HepG2 (cell line): Measurements from ENCODE around the gene C11orf58. TPM values are rescaled to one million over a fixed set of nuclear protein-coding genes. Genes with fewer than 3 reads are reported as not detected.

Source experiments
- ATAC-seq: fragments of 200-7000 bp; cut with Tn5 transposase; 3 replicates; pipeline ENCODE4 v1.9.1; 2020; ENCODE audit warnings: mild to moderate bottlenecking, moderate library complexity
- BruUV-seq: library from RNA; stranded (reverse); fragments of 400-500 nt; replicated peaks from 2 replicates; lab custom pipeline; 2021; lab: Mats Ljungman, UMichigan
- CTCF ChIA-PET: fragments of 300-600 bp; formaldehyde crosslinking; extraction: SDS; loops from one replicate; lab custom pipeline; 2021; ENCODE audit warnings: low total read pairs, inconsistent platforms, low intra/inter-chr PET ratio; lab: Yijun Ruan, JAX
- POLR2A ChIA-PET: fragments of 350-600 bp; sonication (Branson Sonifier 250); formaldehyde crosslinking; loops from one replicate; lab custom pipeline; 2020; ENCODE audit warnings: antibody characterized with exemption, inconsistent platforms; lab: Yijun Ruan, JAX
- DNase-seq: peaks from one replicate; pipeline ENCODE4 v3.0.0-alpha.2; 2015; ENCODE audit warnings: low spot score
- FAIRE-seq: peaks from 3 replicates; lab custom pipeline; 2011; peaks lifted over from hg19 to GRCh38; lab: Jason Lieb, UNC
- H2AFZ ChIP-seq: one replicate; pipeline ENCODE4 v1.6.1; 2011; ENCODE audit warnings: low read length, inconsistent platforms
- H3K27ac ChIP-seq: fragments of 300-600 bp; 3 replicates; pipeline ENCODE4 v1.8.0; 2011; ENCODE audit warnings: mixed run types, mild to moderate bottlenecking, mixed read lengths, low read length, inconsistent platforms; ENCODE audit not compliant: insufficient read depth; ENCODE audit errors: extremely low read length
- H3K27me3 ChIP-seq, 2 experiments: fragments of 200-600 bp in 1 of 2; 2 replicates in 1 of 2; 3 replicates in 1 of 2; pipeline versions ENCODE4 v1.6.0 to v1.8.0; 2011; ENCODE audit warnings: low read length in 2 of 2, mild to moderate bottlenecking in 2 of 2, moderate library complexity in 2 of 2, inconsistent platforms in 1 of 2; ENCODE audit not compliant: insufficient read depth in 2 of 2, control insufficient read depth in 1 of 2
- H3K36me3 ChIP-seq, 2 experiments: fragments of 200-600 bp in 1 of 2; replicated peaks in 1 of 2; 2 replicates in 1 of 2; 3 replicates in 1 of 2; pipeline versions ENCODE4 v1.5.1 to v1.8.0; 2011; ENCODE audit warnings: low read length in 2 of 2, inconsistent platforms in 1 of 2; ENCODE audit not compliant: insufficient read depth in 2 of 2, control insufficient read depth in 1 of 2
- H3K4me1 ChIP-seq: 2 replicates; pipeline ENCODE4 v1.5.1; 2012; ENCODE audit warnings: low read length, inconsistent platforms; ENCODE audit not compliant: insufficient read depth
- H3K4me2 ChIP-seq: 2 replicates; pipeline ENCODE4 v1.6.0; 2011; ENCODE audit warnings: low read depth, low read length, inconsistent platforms
- H3K4me3 ChIP-seq, 3 experiments: fragments of 200-600 bp in 1 of 3; sonication (generic), shearing (Covaris generic) in 1 of 3; replicated peaks in 1 of 3; 2 replicates each; pipeline ENCODE4 v1.5.1; 2011 to 2016; ENCODE audit warnings: low read length in 3 of 3, inconsistent platforms in 2 of 3, low read depth in 2 of 3, mild to moderate bottlenecking in 2 of 3, control low read depth in 1 of 3, mixed read lengths in 1 of 3; ENCODE audit not compliant: insufficient read depth in 1 of 3
- H3K79me2 ChIP-seq: one replicate; pipeline ENCODE4 v1.6.1; 2011; ENCODE audit warnings: low read length, inconsistent platforms; ENCODE audit not compliant: insufficient read depth
- H3K9ac ChIP-seq: 2 replicates; pipeline ENCODE4 v1.6.0; 2011; ENCODE audit warnings: mild to moderate bottlenecking, low read depth, low read length, inconsistent platforms; ENCODE audit not compliant: insufficient read depth
- H3K9me3 ChIP-seq: 2 replicates; pipeline ENCODE4 v1.5.1; 2012; ENCODE audit warnings: mild to moderate bottlenecking, low read length
- H4K20me1 ChIP-seq: 2 replicates; pipeline ENCODE4 v1.6.0; 2011; ENCODE audit warnings: inconsistent platforms, mild to moderate bottlenecking, low read length, moderate library complexity; ENCODE audit not compliant: insufficient read depth
- CEBPB ChIP-seq: IDR thresholded peaks from 2 replicates; pipeline ENCODE4 v1.6.1; 2011; ENCODE audit warnings: low read depth, low read length, improper control_type of control experiment, borderline replicate concordance
- HNF4G ChIP-seq, 2 experiments: sonication (generic) in 1 of 2; formaldehyde crosslinking in 1 of 2; IDR thresholded peaks; 2 replicates each; pipeline versions ENCODE4 v1.4.0 to v1.6.1; 2011 to 2020; ENCODE audit warnings: borderline replicate concordance in 2 of 2, low read depth in 2 of 2, mild to moderate bottlenecking in 2 of 2, low read length in 1 of 2, missing genetic modification reagents in 1 of 2, moderate library complexity in 1 of 2
- ZNF746 ChIP-seq: sonication (generic); formaldehyde crosslinking; IDR thresholded peaks from 2 replicates; pipeline ENCODE4 v1.8.0; 2022; ENCODE audit warnings: mild to moderate bottlenecking, missing genetic modification reagents
- WGBS: methylation state at CpG from one replicate; pipeline ENCODE4 v1.1.6; 2017; ENCODE audit warnings: low lambda C conversion rate; 5-methylcytosine and 5-hydroxymethylcytosine counted together
- in situ Hi-C: cut with HindIII; loops from 2 replicates; pipeline ENCODE4 v1.10.0; 2017; ENCODE audit warnings: low pct_unique_long_range_greater_than_20kb; ENCODE audit not compliant: extremely low pct_ligation_motif_present
- intact Hi-C: fragments of 100-400 bp; cut with micrococcal nuclease; formaldehyde crosslinking; loops from one replicate; pipeline ENCODE4 v1.10.0; 2022; ENCODE audit not compliant: unreplicated experiment
- polyA plus RNA-seq, 8 experiments: library from polyadenylated mRNA; depleted of rRNA in 3 of 8; stranded (reverse) in 7 of 8; unstranded in 1 of 8; fragments of >200 nt; fragmentation: Illumina TruSeq in 4 of 8; extraction: Trizol in 4 of 8; gene quantifications; 2 replicates each; pipeline versions ENCODE4 v1.2.1 to v1.2.3, GENCODE V29; 2011 to 2016; ENCODE audit warnings: low read depth in 4 of 8, missing spikeins in 1 of 8, mixed read lengths in 1 of 8; ENCODE audit not compliant: insufficient read depth in 1 of 8
- total RNA-seq, 5 experiments: library from RNA; depleted of rRNA; stranded (reverse); fragments of >200 nt; fragmentation: Illumina TruSeq; extraction: Trizol; gene quantifications; 2 replicates each; pipeline ENCODE4 v1.2.3, GENCODE V29; 2016; ENCODE audit warnings: low read depth in 1 of 5

Gene C11orf58
- total and polyA plus RNA-seq, 2 of the 13 experiments (the other 11 are each of a cell fraction or from before 2014, with no cell fraction given): 83.8 to 167 TPM

DNA sequence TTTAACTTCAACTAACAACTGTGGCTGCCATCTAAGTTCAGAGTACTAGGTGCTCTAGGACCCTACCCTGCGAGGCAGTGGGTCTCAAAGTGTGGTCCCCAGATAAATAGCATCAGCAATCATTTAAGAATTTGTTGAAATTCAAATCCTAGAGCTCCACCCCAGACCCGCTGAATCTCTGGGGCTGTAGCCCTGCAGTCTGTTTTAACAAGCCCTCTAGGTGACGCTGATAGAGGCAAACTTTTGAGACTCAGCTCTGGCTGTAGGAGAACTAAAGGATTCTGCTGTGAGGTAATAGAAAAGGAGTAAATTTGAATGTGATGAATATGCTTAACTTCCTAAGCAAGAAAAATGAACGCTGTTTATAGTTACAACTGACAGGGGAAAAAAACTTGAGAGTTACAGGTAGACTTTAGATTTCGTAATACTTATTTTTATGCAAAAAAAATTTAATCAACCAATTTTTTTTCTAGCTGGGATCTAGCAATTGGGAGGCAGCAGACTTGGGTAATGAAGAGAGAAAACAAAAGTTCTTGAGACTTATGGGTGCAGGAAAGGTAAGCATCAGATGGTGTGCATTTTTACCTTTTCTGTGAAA is 5.8 kb downstream of the C11orf58 start:
- ATAC-seq: no peak
- TF ChIP-seq ZNF746 (no peak), CEBPB (peak; percentile 32; the same call in 1 of the 2 replicates)

DNA sequence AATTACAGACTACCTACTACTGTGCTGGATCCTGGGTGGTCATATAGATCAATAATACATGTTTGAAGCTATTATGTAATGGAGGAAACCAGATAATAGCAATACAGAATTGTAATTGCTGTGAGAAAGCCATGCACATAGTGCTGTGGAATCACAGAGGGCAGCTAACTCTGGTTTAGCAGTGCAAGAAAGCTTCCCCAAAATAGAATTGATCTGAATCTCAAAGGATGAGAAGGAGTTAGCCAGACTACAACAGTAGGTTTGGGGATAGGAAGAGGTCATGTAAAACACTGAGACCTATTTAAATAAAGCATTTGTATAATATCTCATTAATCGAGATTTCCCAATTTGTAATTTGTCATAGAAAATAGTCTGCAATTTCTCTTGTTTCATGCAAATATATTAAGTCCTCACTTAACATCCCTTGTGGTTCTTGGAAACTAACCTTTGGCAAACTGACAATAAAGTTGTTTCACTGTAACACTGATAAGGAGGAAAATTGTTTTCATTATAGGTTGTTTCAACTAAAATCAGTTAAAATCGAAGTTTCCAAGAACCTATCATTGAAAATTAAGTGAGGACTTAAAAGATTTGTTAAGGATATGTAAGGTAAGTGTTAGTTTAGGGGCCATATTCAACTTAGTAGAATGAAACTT is 7.6 kb downstream of the C11orf58 start:
- TF ChIP-seq HNF4G (IDR thresholded peaks at IDR 0.05; ENCODE audit: borderline replicate concordance, low read depth, low read length) (no peak), HNF4G (CRISPR knock-in tag; IDR thresholded peaks at IDR 0.05; ENCODE audit: borderline replicate concordance, low read depth) (no peak)
- Histone ChIP-seq H3K4me3 (no peak overlapping the region), H3K4me1 (peaks cover 33% of the 10 kb centered on the region), H3K27ac (no peak overlapping the region), H3K4me2 (no peak overlapping the region), H3K9me3 (no peaks in the 10 kb centered on the region), H3K79me2 (peaks cover 48% of the 10 kb centered on the region), H3K9ac (no peak overlapping the region), H3K36me3 (peaks cover 7 to 61% of the 10 kb centered on the region in 2 experiments), H3K27me3 (no peaks in the 10 kb centered on the region), H4K20me1 (peaks cover 31% of the 10 kb centered on the region), H2AFZ (no peak overlapping the region)
- intact Hi-C loops: no loop called here
- CTCF ChIA-PET: no interaction called here
- no peak for ATAC-seq
- BruUV-seq: no TSS peak
- POLR2A ChIA-PET: interaction anchor here (1.8 kb wide), 1 partner anchor 8 kb away, joined by 6 read pairs; the partner anchor contains the start of gene C11orf58
- no peak for FAIRE-seq
- in situ Hi-C loops: no loop called here
- no peak for DNase-seq
- 83% methylated on average over 2 of the region's 2 CpGs for WGBS

More for the DNA sequence above, 5.8 kb downstream of the C11orf58 start:
- POLR2A ChIA-PET: no interaction called here
- H4K20me1 ChIP-seq: peaks cover 44% of the 10 kb centered on the region
- DNase-seq: no peak
- no peak overlapping the region for H2AFZ ChIP-seq
- H3K27me3 ChIP-seq: no peaks in the 10 kb centered on the region
- H3K4me2 ChIP-seq: no peak overlapping the region
- BruUV-seq: no TSS peak
- H3K9ac ChIP-seq: no peak overlapping the region
- no peak for FAIRE-seq
- no peak overlapping the region for H3K4me3 ChIP-seq
- intact Hi-C loops: no loop called here
- in situ Hi-C loops: no loop called here
- WGBS: 96% methylated on average over 5 of the region's 5 CpGs
- H3K4me1 ChIP-seq: peaks cover 43% of the 10 kb centered on the region
- H3K9me3 ChIP-seq: no peaks in the 10 kb centered on the region
- peaks cover 7 to 43% of the 10 kb centered on the region in 2 experiments for H3K36me3 ChIP-seq
- CTCF ChIA-PET: no interaction called here
- no peak overlapping the region for H3K27ac ChIP-seq
- peaks cover 64% of the 10 kb centered on the region for H3K79me2 ChIP-seq
